ENCODE results near the gene MCAM.

MCAM gene

GRCh38 chr11:119330237-119330636 is 13.3 kb upstream of the MCAM start:
- DNase-seq (ENCODE audit: low read depth in 2 of 2) = no peak

- no peak for DNase-seq (ENCODE audit: low read depth in 2 of 2)
These were observed 12.4 kb upstream of the MCAM start for GRCh38 chr11:119329320-119329719.

- DNase-seq (ENCODE audit: low read depth in 2 of 2) = no peak
These were observed 7.3 kb upstream of the MCAM start for GRCh38 chr11:119324189-119324588.

GRCh38 chr11:119323532-119324033 is 6.7 kb upstream of the MCAM start:
- DNase-seq (ENCODE audit: low read depth in 2 of 2) = no peak

- DNase-seq (ENCODE audit: low read depth in 2 of 2) = no peak
These were observed 6.1 kb upstream of the MCAM start for GRCh38 chr11:119322921-119323531.

DNA sequence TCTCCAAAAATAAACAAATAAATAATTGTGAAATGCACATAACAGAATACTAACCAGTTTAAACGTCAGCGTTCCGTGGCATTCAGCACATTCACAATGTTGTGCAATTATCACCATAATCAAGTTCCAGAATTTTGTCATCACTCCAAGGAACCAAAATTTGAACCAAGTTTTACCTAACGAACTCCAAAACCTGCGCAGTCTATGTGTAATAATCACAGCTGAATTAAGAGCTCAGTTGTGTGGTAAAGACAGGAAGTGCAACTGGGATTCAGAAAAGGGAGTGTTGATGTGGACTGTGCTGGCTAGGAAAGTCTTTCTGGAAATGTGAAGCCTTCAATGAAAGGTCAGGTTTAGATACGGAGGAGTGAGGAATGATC is 5.4 kb upstream of the MCAM start:
- no peak for DNase-seq (ENCODE audit: low read depth in 2 of 2)

- DNase-seq (ENCODE audit: low read depth in 2 of 2) = no peak
These were observed 4.0 kb upstream of the MCAM start for GRCh38 chr11:119320776-119321524.

DNA sequence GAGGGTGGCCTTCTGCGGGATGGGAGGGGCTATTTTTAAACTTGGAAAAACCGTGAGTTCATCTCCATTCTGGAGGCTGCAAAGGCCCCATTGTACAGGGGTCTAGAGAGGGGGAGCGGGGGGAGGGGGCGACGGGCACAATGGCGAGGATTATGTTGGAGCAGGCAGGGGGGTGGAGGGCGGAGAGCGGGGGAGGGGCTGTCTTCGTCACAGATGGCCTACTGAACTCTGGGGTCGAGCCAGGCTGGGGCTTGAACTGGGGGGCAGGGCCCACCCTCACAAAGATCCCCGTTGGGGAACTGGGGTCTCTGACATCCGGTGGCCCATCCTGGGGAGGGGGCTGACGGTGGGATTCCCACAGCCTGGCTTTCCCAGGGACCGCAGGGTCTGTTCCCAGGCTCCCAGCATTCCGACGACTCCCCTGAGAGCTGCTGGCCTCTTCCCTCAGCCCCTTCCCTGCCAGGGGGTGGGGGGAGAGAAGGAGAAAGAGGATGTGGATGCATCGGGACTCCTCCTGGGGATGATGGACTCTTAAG is 3.4 kb upstream of the MCAM start:
- no peak for DNase-seq (ENCODE audit: low read depth in 2 of 2)

DNA sequence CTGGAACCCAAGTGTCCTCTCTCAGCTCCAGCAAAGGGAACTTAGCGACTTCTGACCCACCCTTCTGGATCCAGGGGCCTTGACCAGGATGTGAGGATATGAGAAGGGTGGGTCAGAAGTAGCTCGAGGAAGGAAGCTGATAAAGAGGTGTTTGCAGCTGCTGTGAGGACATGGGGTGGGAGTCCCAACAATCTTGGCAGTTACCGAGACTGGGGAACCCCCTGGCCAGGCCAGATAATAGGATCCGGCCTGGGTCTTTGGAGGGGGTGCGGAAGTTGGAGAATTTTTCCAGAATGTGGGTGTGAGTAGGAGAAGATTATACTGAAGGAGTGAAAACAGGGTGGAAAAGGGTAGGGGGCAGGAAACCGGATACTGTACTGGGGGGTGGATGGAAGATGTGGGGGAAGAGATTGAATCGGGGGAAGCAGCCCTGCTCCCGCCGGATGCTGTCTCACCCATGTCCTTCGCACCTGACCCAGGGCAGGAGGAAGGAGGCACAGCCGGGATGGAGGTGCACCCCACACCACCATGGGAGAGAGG is 2.8 kb upstream of the MCAM start:
- no peak for DNase-seq (ENCODE audit: low read depth in 2 of 2)

DNA sequence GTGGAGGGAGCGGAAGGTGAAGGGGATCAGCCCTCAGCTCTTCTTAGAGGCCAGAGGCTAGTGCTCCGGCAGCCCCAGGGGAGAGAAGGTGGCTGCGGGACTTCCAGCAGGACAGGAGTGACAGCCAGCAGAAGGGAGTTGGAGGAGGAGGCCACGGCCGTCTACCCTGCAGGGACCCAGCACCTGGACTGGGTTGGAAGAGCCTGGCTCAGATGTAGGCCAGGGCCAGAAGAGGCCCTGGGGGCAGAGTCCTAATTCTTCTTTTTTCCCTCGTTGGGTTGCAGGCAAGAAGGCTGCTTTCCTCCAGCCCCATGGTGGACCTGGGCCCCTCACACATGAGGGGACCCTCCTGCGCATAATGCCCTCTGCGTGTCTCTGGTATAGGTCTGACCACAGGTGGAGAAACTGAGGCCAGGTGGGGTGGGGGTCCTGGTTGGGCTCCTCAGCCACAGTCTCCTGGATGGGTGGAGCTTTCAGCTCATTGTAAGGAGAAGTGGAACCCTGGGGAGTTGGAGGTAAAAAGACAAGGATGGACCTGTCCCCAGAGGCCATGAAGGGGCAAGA is 2.3 kb upstream of the MCAM start:
- no peak for DNase-seq (ENCODE audit: low read depth in 2 of 2)

DNA sequence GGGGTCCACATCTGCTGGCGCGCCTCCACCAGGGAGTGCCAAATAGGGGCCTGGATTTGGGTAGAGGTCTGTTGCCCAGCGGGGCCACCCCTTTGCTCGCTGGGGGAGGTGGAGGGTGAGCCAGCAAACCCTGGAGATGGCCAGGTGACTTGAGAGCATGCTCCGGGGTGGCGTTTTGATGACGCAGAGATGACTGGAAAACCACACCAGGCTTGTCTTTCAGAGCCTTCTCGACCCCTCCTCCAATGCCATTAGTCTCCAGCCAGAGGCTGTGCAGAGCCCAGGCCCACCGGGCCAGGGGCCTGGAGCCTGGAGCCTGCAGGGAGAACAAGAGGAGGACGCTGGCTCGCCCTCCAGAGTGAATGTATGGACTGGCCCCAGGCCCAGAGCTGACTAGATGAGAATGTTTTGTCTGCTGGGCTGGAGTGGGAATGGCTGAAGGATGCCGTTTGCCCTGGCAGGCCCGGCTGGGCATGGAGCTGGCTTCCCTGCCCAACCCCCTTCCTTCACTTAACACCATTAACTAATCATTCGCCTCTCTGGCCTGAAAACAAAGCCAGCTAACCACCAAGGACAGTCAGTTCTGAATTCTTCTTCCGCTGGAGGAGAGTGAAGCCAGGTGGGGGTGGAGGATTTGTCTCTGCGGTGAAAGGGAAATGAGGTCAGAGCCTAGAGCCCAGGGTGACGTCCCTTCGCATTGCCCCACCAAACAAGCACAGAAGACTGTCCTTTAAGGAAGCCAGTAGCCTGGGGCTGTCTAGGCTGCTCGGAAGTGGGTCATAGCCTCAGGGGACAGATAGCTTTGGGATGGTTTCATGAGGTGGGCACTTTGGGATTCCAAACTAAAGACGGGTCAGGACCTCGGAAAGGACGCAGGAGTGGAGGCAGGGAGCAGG is 1.6 kb upstream of the MCAM start:
- DNase-seq (ENCODE audit: low read depth in 2 of 2) = no peak

DNA sequence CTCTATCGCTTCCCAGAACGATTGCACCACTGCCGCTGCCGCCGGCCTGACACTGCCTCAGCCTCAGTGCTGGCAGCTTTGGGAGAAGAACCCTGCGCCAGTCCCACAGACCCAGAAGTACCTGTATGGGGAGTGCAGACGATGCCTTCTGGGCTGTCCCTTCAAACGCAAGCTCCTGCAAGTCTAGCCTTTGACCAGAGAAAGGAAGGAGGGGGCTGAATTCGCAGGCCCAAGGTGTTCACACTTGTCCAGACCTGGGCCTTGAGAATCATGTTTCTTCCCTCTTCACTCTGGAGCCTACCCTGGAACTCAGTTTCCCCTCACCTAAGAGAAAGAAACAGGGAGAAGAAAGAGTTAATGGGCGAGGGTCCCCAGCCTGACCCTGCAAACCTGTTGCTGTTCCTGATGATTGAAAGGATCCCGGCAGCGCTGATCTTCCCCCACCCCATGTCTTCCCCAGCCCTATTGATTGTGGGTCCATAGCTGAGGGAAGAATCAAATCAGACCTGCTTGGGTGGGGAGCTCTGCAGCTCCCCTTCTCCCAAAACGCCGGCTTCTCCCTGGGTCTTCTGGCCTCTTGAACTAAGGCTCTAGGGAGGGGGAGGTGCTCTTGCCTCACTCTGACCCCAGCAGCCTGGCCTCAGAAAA is 786 bp upstream of the MCAM start:
- no peak for DNase-seq (ENCODE audit: low read depth in 2 of 2)

DNA sequence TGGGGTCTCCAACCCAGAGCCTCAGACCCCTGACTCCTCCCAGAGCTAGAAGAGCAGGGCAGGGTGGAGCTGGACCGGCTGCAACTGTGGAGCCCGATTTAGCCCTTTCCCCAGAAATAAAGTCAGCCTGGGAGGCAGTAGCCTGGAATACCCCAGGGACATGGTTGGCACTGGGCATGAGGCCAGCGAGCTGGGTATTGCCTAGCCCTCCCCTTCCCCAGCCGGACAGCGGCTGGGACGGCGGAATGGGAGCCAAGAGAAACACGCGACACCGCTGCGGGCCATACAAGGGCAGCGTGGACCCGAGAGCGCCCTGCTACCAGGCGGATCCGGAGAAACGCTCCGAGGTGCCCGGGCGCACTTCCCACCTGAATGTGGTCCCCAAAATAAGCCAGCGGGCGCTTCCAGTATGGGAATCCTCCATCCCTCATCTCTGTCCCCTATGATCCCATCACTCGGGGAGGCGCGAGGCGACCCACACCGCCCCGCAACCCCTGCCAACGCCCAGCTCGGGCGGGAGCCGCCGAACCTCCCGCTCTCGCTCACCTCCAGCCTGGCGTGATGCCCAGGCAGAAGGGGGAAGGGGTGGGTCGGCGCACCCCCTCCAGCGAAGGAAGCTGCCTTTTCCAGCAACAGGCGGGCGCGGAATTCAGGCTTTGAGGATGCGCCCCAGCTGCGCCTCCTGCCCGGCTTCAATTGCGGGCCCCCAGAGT is 758 bp downstream of the MCAM start:
- no peak for DNase-seq (ENCODE audit: low read depth in 2 of 2)

- DNase-seq (ENCODE audit: low read depth in 2 of 2) = no peak
These were observed 1.6 kb downstream of the MCAM start for GRCh38 chr11:119315131-119316015.

- DNase-seq (ENCODE audit: low read depth in 2 of 2) = no peak
These were observed 2.2 kb downstream of the MCAM start for GRCh38 chr11:119314726-119315125.

DNA sequence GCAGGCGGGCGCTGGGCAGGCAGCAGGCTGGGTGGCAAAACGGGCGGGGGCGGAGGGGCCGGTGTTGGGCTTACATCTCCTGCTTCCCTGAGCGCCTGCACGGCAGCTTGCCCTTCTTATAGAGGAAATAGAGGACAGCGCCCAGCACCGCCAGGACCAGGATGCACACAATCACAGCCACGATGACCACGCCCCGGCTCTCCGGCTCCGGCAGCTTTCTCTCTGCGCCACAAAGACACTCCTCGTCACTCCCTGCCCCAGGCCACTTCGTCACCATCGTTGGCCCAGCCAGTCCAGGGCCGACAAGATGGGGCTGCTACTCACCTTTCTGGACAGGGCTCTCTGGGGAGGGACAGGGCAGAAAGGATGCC is 6.3 kb downstream of the MCAM start:
- no peak for DNase-seq (ENCODE audit: low read depth in 2 of 2)

DNA sequence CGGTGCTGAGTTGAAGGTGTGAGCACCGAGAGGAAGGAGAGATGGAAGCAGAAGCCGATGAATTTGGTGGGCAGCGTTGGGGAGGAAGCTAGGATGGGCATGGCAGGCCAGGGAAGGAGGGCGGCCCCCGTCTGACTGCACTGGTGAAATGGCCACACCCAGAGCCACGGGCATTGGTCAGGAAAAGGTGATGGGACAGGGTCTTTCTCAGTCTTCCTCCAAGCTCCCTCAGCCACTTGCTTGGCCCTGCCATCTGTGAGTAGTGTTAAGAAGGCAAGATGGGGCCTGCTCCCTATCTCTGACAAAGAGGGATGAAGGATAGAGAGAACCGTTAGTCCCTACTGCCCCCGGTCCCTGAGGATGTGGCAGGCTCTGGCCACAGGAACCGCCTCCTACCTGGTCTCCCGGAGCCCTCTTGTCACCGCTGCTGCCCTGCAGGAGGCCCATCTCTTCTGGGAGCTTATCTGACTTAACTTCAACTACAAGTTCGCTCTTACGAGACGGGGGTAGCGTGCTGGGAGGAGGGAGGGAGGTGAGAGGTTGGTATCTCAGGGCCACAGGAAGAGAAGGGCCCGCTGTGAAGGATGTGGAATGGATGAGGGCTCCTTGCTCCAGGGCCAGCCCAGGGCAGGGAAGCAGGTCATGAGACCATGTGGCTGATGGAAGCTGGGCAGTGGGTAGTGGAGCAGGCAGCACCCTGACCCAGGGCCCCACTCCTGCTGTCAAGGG is 6.8 kb downstream of the MCAM start:
- DNase-seq (ENCODE audit: low read depth in 2 of 2) = no peak

DNA sequence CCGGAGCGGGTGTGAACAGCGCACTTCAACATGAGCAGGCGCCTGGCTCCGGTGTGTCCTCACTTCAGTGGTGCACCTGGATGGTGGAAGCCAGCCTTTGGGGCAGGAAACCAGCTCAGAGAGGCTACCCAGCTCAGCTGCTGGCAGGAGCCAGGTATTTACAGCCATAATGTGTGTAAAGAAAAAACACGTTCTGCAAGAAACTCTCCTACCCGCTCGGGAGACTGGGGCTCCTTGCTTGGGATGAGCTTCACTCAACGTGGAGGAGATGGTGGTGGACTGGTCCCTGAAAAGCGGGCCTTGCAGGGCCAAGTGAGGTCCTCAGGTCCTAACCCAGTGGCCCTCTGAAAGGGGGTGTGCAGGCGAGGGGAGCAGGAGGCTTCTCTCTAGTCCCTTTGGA is 7.5 kb downstream of the MCAM start:
- no peak for DNase-seq (ENCODE audit: low read depth in 2 of 2)

- no peak for DNase-seq (ENCODE audit: low read depth in 2 of 2)
These were observed 9.0 kb downstream of the MCAM start for GRCh38 chr11:119307974-119308373.

All from fibroblast of skin of left biceps (primary cell).